HG02571 (cell line): ENCODE results near the gene TVP23A.

Experiments used
- ATAC-seq: cut with Tn5 transposase; IDR thresholded peaks from one replicate; pipeline ENCODE4 v1.9.1; 2021; ENCODE audit warnings: mild to moderate bottlenecking, moderate library complexity; ENCODE audit not compliant: unreplicated experiment

Gene TVP23A

GRCh38 chr16:10817963-10818941, at the start of gene TVP23A:
Gene TVP23A (minus strand): TSS chr16:10818794. CDS start chr16:10818493, 301 bp downstream.
- no peak for ATAC-seq

GRCh38 chr16:10868104-10868595, 49.6 kb upstream of the TVP23A start:
- no peak for ATAC-seq

- no peak for ATAC-seq
Observed at GRCh38 chr16:10867199-10867598, 48.6 kb upstream of the TVP23A start.

GRCh38 chr16:10865991-10866966, 47.7 kb upstream of the TVP23A start:
- no peak for ATAC-seq

- ATAC-seq, result no peak
Observed at GRCh38 chr16:10862438-10862837, 43.8 kb upstream of the TVP23A start.

GRCh38 chr16:10859658-10860057, 41.1 kb upstream of the TVP23A start:
- no peak for ATAC-seq

- ATAC-seq, result no peak
Observed at GRCh38 chr16:10859020-10859419, 40.4 kb upstream of the TVP23A start.

- no peak for ATAC-seq
Observed at GRCh38 chr16:10858203-10858602, 39.6 kb upstream of the TVP23A start.

GRCh38 chr16:10856042-10856441, 37.4 kb upstream of the TVP23A start:
- no peak for ATAC-seq

GRCh38 chr16:10852948-10853347, 34.4 kb upstream of the TVP23A start:
- no peak for ATAC-seq

- no peak for ATAC-seq
Observed at GRCh38 chr16:10852286-10852685, 33.7 kb upstream of the TVP23A start.

GRCh38 chr16:10851512-10851911, 32.9 kb upstream of the TVP23A start:
- no peak for ATAC-seq

GRCh38 chr16:10850478-10850850, 31.9 kb upstream of the TVP23A start:
- no peak for ATAC-seq

- ATAC-seq, result no peak
Observed at GRCh38 chr16:10849736-10850477, 31.3 kb upstream of the TVP23A start.

GRCh38 chr16:10847176-10847575, 28.6 kb upstream of the TVP23A start:
- ATAC-seq, result no peak

GRCh38 chr16:10846213-10846998, 27.8 kb upstream of the TVP23A start:
- no peak for ATAC-seq

GRCh38 chr16:10840703-10841102, 22.1 kb upstream of the TVP23A start:
- no peak for ATAC-seq

GRCh38 chr16:10839279-10839666, 20.7 kb upstream of the TVP23A start:
- ATAC-seq, result no peak

- ATAC-seq, result no peak
Observed at GRCh38 chr16:10838621-10839278, 20.2 kb upstream of the TVP23A start.
